Midbrain (tissue), 1 donor: ENCODE results near the gene DUS4L.
"Not testable (repeated sequence)": the region's sequence is repeated elsewhere in the genome, so short reads cannot be mapped to it uniquely, and the experiment has no call there.

ENCODE experiments used
- DNase-seq: peaks from one replicate; lab custom pipeline; 2025; lab: John Stamatoyannopoulos, UW

Gene DUS4L

GRCh38 chr7:107563775-107564552 lies at the start of gene DUS4L, which contains the start of gene COG5:
DUS4L (plus strand) TSS chr7:107563971; CDS start chr7:107567071, 3,100 bp downstream.
COG5 (minus strand) TSS chr7:107563920; CDS start chr7:107563896, 24 bp downstream.
- peak; percentile 81 for DNase-seq

GRCh38 chr7:107526672-107527071 lies 37.1 kb upstream of the DUS4L start:
- DNase-seq: no peak

- no peak for DNase-seq
Observed at GRCh38 chr7:107527196-107527595, 36.6 kb upstream of the DUS4L start.

GRCh38 chr7:107528461-107528860 lies 35.3 kb upstream of the DUS4L start:
- DNase-seq: no peak

- no peak for DNase-seq
Observed at GRCh38 chr7:107530751-107531150, 33.0 kb upstream of the DUS4L start.

- no peak for DNase-seq
Observed at GRCh38 chr7:107534139-107534538, 29.6 kb upstream of the DUS4L start.

- not testable (repeated sequence) for DNase-seq
Observed at GRCh38 chr7:107537228-107537627, 26.5 kb upstream of the DUS4L start.

- no peak for DNase-seq
Observed at GRCh38 chr7:107538001-107538400, 25.8 kb upstream of the DUS4L start.

- DNase-seq: no peak
Observed at GRCh38 chr7:107543338-107543993, 20.3 kb upstream of the DUS4L start.

GRCh38 chr7:107544848-107545591 lies 18.8 kb upstream of the DUS4L start:
- no peak for DNase-seq

- no peak for DNase-seq
Observed at GRCh38 chr7:107551936-107552335, 11.8 kb upstream of the DUS4L start.

- no peak for DNase-seq
Observed at GRCh38 chr7:107555893-107556292, 7.9 kb upstream of the DUS4L start.

GRCh38 chr7:107559864-107560263 lies 3.9 kb upstream of the DUS4L start:
- no peak for DNase-seq

GRCh38 chr7:107560898-107561516 lies 2.8 kb upstream of the DUS4L start:
- no peak for DNase-seq

- DNase-seq: peak; percentile 59
Observed at GRCh38 chr7:107563081-107563774, 543 bp upstream of the DUS4L start.

GRCh38 chr7:107564553-107565298 lies 955 bp downstream of the DUS4L start:
- no peak for DNase-seq

- no peak for DNase-seq
Observed at GRCh38 chr7:107570298-107570697, 6.5 kb downstream of the DUS4L start.

GRCh38 chr7:107573537-107573936 lies 9.8 kb downstream of the DUS4L start:
- DNase-seq: no peak

GRCh38 chr7:107579554-107579884 lies 15.7 kb downstream of the DUS4L start:
- DNase-seq: no peak

GRCh38 chr7:107579885-107580715 lies 16.3 kb downstream of the DUS4L start, which contains the start of gene BCAP29:
BCAP29 (plus strand) TSS chr7:107580246; CDS start chr7:107580773, 527 bp downstream.
- DNase-seq: peak; percentile 70
